ENCODE data around the gene CCT4.
"Not testable (repeated sequence)": the region's sequence is repeated elsewhere in the genome, so short reads cannot be mapped to it uniquely, and the experiment has no call there.

CCT4 gene, protein sequence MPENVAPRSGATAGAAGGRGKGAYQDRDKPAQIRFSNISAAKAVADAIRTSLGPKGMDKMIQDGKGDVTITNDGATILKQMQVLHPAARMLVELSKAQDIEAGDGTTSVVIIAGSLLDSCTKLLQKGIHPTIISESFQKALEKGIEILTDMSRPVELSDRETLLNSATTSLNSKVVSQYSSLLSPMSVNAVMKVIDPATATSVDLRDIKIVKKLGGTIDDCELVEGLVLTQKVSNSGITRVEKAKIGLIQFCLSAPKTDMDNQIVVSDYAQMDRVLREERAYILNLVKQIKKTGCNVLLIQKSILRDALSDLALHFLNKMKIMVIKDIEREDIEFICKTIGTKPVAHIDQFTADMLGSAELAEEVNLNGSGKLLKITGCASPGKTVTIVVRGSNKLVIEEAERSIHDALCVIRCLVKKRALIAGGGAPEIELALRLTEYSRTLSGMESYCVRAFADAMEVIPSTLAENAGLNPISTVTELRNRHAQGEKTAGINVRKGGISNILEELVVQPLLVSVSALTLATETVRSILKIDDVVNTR
- total RNA-seq = 119 reads per million, percentile 86 among the genes with 10 or more reads in this experiment

GRCh38 chr2:61888267-61889055, at the start of gene CCT4:
TSS of gene CCT4 (minus strand) at chr2:61888656. CDS start at chr2:61888507, 149 bp downstream.
- DNase-seq = peak; percentile 88

GRCh38 chr2:61937886-61938285, 49.4 kb upstream of the CCT4 start:
- no peak for DNase-seq

DNA sequence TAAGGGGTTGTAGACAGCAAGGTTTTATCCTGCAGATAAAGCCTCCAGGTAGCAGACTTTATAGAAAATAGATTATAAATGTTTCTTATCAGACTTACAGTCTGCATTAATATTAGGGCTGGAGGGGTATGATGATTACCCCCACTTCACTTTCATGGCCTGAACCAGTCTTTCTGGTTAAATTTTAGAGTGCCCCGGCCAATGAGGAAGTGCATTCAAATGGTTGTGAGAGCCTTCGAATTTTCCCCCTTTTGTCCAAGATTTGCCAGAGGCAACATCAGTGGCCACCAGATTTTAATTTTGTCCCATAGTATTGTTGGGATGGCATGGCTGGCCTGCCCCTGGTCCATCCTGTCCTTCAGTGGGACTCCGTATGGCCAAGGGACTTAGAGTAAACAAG, 48.6 kb upstream of the CCT4 start:
- DNase-seq = no peak

DNA sequence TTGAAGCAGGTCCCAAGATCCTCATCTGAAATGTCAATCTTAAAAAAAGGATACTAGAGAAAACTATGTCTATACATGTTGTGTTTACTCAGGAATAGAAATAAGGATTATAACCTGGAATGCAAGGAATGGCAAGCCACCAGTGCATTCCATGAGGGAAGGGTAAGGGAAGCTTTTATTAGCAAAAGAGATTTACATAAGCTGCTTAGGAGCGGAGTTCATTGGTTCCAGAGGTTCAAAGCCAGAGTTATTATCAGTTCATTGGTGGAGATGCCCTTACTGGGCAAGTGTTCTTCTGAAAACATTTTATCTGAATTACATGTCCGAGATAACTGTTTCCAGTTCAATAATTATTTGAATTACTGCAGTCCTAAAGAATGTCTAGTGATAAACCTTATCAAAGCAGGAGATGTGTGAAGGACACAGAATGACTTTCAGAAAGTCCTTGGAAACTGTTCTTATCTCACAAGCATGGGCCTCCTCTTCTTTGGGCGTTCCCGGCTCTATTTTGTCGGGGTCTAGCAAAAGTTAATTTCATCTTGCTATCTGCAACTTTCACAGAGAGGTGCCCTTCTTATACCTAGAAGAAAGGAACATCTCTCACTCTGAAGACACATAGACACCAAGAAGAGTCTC, 40.5 kb upstream of the CCT4 start:
- DNase-seq = no peak

- no peak for DNase-seq
These were observed 38.3 kb upstream of the CCT4 start for GRCh38 chr2:61926531-61927477.

- no peak for DNase-seq
These were observed 36.6 kb upstream of the CCT4 start for GRCh38 chr2:61924895-61925663.

GRCh38 chr2:61922714-61923113, 34.3 kb upstream of the CCT4 start:
- no peak for DNase-seq

GRCh38 chr2:61920548-61920947, 32.1 kb upstream of the CCT4 start:
- DNase-seq = no peak

GRCh38 chr2:61914794-61915193, 26.3 kb upstream of the CCT4 start:
- not testable (repeated sequence) for DNase-seq

- no peak for DNase-seq
These were observed 23.1 kb upstream of the CCT4 start for GRCh38 chr2:61911510-61911909.

- DNase-seq = no peak
These were observed 22.1 kb upstream of the CCT4 start for GRCh38 chr2:61910603-61911002.

- DNase-seq = no peak
These were observed 20.7 kb upstream of the CCT4 start for GRCh38 chr2:61909116-61909515.

DNA sequence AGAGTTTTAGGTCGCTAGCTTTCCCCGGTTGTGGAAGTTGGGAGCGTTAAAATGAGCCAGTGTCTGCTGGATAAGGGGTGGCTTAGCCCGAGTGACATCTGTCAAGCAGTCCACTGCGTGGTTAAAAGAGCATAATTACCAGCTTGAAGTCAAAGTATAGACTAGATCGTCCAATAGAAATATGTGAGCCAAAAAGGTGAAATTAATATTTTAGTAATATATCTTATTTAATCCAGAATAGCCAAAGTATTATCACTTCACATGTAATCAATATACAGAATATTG, 17.7 kb upstream of the CCT4 start:
- no peak for DNase-seq

DNA sequence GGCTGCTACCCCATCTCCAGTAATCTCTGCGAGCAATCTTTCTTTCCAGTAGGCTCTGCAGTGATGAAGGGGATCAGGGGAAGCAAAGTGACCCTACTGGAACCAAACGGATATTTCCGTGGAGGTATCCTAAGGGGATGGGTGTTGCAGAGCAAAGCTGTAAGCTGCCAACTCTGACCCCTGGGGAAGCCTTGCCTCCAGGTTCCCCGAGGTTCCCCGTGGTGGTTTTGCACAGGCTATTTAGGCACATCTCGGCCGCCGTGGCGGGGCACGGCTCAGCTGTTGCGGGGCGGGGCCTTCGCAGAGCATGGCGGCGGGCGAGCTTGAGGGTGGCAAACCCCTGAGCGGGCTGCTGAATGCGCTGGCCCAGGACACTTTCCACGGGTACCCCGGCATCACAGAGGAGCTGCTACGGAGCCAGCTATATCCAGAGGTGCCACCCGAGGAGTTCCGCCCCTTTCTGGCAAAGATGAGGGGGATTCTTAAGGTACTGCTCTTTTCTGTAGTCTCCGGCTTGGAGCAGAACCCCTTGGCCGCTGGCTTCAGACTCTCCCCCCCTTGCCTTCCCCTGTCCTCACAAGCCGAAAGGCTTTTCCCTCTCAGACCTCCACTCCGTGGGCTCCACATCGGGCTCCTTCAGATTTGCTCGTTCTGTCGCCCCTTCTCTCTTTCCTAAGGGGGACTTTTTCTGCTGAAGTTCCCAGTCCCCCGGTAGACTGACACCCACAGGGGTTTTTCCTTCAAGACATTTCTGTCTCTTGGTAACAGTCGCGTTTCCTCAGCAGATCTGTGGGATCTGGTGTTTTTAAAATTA, 17.1 kb upstream of the CCT4 start, which contains the start of gene COMMD1:
Gene COMMD1, plus strand, starts transcription at position 303 of the 814 bp plus-strand sequence. Its CDS starts 5 bp downstream, at position 308.
- DNase-seq = peak; percentile 69

DNA sequence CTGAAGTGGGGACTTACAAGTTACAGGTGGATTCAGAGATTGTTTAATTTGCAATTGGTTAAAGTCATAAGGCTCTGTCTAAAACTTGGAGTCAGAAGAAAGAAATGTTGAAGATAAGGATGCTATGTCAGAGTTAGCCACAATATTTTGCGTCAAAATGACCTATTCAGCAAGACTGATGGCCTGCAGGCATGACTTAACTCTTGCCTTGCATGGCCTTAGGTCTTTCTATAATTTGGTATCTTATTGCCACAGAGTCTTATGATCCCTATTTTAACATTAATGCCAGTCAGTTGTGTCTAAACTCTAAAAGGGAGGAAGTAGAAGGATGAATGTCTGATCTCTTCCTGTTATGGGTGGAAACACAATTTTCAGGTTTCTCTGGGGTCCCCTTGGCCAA, 11.8 kb upstream of the CCT4 start:
- DNase-seq = no peak

- DNase-seq = no peak
These were observed 10.4 kb upstream of the CCT4 start for GRCh38 chr2:61898810-61899209.

DNA sequence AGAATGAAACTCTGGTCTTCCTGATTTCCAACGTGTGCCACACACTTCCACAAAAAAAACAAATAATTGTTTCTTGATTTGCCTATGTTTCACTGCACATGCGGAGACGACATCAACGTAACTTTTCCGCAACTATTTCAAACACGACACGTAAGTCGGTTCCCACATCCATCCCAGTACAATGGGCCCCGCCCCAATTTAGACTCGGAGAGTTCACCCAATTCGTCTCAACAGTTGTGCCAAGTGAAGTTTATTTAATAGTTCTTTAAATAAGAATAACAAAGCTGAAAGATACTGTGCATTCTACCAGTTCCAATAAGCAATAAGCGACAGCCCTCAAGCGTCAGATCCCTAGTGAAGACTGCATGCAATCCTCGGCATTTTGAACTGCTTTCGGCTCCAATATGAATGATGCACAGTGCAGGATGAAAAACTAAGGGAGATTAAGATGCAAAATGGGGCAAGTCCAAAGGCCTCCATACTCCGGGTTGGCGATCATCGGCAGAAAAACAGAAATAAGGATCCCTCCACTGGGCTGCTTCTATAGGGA, 664 bp downstream of the CCT4 start:
- no peak for DNase-seq

GRCh38 chr2:61885896-61886603, 2.4 kb downstream of the CCT4 start:
- DNase-seq = no peak

- DNase-seq = no peak
These were observed 5.6 kb downstream of the CCT4 start for GRCh38 chr2:61882850-61883249.
